DMS79 treated with DMSO at 0.1 percent for 48 hours (cell line): ENCODE measurements around the gene UBE2J2.

Experiments
- DNase-seq: peaks from one replicate; lab custom pipeline; 2025; lab: John Stamatoyannopoulos, UW

UBE2J2 gene

GRCh38 chr1:1280782-1281481 is 7.3 kb upstream of the UBE2J2 start:
- DNase-seq = no peak

GRCh38 chr1:1279028-1279427 is 5.4 kb upstream of the UBE2J2 start:
- no peak for DNase-seq

DNA sequence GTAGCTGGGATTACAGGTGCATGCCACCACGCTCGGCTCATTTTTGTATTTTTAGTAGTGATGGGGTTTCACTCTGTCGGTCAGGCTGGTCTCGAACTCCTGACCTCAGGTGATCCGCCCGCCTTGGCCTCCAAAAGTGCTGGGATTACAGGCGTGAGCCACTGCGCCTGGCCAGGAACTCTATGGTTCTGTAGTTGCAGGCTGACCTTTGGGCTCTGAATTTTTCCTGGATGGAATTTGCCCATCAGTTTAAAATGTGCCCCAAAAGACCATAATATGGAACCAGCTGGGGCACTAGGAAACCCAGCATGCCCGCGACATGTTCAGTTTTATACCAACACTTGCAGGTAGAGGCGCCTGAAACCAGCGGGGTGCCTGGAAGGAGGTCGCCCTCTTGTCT is 5.0 kb upstream of the UBE2J2 start:
- DNase-seq = no peak

DNA sequence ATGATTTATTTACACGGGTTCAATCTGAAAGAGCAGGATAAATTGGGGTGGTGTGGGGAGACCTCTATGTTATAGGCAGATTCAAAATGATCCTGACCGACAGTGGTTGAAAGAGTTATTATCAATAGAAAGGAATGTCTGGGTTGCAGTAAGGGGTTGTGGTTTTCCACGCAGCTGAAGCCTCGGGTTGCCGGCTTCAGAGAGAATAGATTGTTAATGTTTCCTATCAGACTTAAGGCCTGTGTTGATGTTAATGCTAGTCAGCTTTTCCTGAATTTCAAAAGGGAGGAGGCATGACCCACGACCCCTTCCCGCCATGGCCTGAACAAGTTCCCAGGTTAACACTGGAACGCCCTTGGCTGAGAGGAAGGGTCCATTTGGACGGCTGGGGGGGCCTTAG is 2.2 kb upstream of the UBE2J2 start:
- no peak for DNase-seq

- DNase-seq = no peak
These were observed 1.3 kb upstream of the UBE2J2 start for GRCh38 chr1:1274931-1275431.

DNA sequence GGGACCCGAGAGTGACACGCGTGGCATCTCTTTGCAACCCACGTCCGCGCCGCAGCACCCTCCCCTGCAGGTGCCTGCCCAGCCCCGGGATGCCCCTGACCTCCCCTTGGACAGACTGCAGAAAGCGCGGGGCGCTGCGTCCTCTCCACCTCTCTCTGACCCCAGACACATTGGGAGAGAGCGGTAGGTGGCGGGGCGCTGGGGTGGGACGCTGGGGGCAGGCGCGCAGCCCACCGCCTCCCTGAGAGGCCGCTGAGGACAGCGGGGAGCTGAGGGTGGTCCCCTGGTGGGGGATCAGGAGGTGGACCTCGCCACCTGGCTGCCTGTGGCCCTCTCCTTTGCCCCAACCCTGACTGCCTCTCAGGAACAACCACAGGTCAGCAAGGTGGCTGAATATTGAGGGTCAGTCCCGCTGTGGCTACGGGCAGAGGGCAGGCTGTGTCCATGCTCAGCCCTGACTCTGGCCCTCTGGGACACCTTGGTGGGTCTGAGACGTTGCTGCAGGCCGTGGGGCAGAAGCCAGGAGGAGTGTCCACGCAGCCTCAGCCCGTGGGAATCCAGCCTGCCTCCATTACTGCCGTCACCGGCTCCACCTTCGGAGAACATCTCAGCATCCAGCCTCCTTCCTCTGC is 761 bp upstream of the UBE2J2 start:
- DNase-seq = no peak

DNA sequence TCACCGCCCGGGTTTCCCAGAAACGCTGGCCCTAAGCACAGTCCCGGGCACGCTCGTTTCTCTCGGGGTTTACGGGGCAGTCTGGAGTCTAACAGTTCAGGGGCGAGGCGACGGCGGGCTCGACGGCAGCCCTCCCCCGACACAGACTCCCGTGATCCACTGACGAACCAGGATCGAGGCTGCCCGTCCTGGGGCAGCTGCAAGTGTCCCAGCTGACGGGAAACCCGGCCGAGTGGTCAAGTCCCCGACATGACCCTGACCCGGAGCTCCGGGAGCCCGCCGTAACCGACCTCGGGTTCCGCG is 494 bp downstream of the UBE2J2 start:
- no peak for DNase-seq

GRCh38 chr1:1272341-1273208 is 1.1 kb downstream of the UBE2J2 start:
- DNase-seq = peak; percentile 21

DNA sequence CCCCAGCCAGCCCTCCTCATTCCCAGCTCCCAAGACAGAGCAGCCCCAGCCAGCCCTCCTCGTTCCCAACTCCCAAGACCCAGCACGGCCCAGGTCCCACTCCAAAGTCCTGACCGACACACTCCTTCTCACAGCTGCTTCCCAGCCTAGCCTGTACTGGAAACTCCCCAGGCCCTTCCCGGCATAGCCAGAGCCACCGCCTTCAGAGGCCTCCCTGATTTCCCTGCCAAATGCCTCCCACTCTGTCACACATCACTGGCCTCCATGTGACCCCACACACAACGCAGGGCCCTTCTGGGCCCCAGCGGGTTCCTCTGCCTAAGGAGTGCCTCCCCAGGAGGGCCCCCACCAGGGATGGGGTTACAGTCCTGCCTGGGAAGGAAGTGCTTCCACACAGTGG is 2.8 kb downstream of the UBE2J2 start:
- no peak for DNase-seq

GRCh38 chr1:1268284-1268682 is 5.4 kb downstream of the UBE2J2 start:
- no peak for DNase-seq

DNA sequence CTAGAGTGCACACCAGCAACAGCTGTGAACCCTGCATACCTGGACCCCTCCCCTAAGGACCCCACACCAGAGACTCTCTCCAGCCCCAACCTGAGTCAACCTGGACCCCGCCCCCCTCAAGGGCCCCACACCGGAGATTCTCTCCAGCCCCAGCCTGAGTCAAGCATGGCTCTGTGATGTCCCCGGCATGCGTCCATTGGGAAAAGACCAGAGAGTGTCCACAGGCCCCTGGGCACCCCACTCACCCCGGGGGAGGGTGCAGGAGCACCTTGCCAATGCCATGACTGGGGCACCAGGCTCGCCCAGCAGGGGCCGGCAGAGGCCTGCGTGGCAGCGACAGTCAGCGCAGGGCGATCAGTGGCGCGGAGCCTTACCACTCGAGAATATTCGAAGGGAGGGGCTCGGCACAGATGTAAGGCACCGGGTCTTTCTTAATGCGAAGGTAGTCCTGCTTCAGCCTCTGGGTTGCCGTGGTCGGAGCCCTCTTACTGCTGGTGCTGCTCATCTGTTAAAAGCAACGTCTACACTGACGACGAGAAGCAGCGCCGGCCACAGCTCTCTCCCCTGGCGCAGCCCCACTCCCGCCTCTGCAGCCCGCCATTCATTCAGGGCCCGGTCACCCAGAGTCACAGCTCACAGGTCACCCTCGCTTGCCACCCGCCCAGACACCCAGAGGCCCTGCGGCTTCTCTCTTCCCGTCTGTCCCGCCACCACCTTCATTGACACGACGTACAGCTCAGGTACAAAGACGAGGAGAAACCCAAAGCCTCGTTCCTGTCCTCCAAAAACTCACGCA is 6.0 kb downstream of the UBE2J2 start:
- DNase-seq = no peak

DNA sequence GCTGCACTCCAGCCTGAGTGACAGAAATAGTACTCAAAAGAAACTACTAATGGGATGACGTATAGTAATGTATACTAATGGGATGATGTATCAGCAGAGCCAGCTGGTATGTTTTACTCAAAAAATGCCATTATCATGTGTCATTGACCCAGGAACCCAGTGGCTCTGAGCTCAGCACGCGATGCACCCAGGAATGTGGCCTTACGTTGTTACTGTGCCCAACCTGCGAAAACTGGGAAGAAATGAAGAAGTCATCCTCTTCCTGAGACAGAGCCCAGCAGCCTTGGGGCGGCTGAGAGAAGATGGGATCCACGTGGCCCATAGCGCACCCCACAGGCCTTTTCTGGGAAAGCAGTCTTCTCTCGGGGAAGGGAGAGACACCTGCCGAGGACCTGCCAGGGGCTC is 8.8 kb downstream of the UBE2J2 start:
- no peak for DNase-seq

GRCh38 chr1:1264026-1264425 is 9.6 kb downstream of the UBE2J2 start:
- no peak for DNase-seq

GRCh38 chr1:1262758-1263157 is 10.9 kb downstream of the UBE2J2 start:
- no peak for DNase-seq

- no peak for DNase-seq
These were observed 11.6 kb downstream of the UBE2J2 start for GRCh38 chr1:1262071-1262470.

- DNase-seq = no peak
These were observed 12.7 kb downstream of the UBE2J2 start for GRCh38 chr1:1260843-1261560.

GRCh38 chr1:1259951-1260600 is 13.6 kb downstream of the UBE2J2 start:
- DNase-seq = no peak

- DNase-seq = no peak
These were observed 14.1 kb downstream of the UBE2J2 start for GRCh38 chr1:1259540-1259939.

DNA sequence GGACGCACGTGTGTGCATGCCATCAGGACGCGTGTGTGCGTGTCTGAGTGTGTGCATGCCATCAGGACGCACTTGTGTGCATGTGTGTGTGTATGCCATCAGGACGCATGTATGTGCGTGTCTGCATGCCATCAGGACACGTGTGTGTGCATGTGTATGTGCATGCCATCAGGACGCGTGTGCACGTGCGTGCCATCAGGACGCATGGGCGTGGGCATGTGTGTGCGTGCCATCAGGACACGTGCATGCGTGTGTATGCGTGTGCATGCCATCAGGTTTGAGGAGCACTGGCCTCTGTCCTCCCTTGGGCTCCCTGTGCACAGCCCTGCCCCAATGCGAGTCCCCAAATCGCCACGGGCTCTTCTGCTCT is 14.6 kb downstream of the UBE2J2 start:
- no peak for DNase-seq

DNA sequence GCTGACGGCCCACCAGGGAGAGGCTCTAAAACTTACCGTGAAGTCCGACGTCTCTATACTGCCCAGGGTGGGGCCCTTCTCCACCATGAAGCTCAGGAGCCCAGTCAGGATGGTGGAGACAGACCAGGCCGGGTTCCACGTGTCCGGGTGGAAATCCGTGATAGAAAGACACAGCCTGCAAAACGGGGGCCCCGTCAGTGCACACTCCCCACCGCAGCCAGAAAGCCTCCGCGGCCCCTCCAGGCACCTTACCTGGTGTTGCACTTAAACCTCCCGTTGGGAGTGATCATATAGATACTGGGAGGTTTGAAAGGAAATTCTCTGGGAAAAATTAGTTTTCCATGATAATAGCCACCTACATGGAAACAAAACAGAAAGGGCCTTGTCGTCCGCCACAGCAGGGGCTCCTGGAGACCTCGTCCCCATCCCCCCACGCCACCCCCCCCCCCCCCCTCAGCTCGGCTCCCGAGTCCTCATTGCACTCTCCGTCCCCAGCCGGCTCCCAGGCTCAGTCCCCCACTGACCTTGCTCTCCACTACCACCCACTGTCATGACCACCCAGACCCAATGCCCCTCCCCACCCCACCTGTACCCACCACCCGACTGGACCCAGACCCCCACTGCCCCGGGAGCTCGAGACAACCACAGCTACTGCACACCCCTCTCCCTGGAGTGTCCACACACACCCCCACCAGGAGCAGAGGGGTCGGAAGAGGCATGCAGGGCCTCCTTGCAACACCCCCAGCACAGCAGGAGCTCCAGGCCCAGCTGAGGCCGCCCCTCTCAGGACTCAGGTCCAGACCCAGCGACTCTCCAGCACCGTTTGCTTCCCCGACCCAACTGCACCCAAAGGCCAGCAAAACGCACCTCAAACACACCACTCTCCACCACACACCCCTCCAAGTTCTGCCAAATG is 16.4 kb downstream of the UBE2J2 start:
- no peak for DNase-seq
